AG04450 (cell line): Measurements from ENCODE around the gene IL16. TPM values are rescaled to one million over a fixed set of nuclear protein-coding genes. Genes with fewer than 3 reads are reported as not detected.

Experiments
- CTCF ChIA-PET: fragments of 300-600, 350-600 bp; formaldehyde crosslinking; extraction: SDS; loops from one replicate; lab custom pipeline; 2022; ENCODE audit warnings: antibody characterized with exemption, inconsistent platforms; lab: Charles Lee
- POLR2A ChIA-PET: fragments of 350-600 bp; formaldehyde crosslinking; extraction: SDS; loops from one replicate; lab custom pipeline; 2021; ENCODE audit warnings: antibody characterized with exemption, inconsistent platforms; lab: Yijun Ruan, JAX
- DNase-seq: peaks from one replicate; pipeline ENCODE4 v3.0.0-alpha.2; 2011; ENCODE audit warnings: low read depth, low spot score
- H3K27ac ChIP-seq: one replicate; pipeline ENCODE4 v1.5.1; 2012; ENCODE audit warnings: low read depth, low read length, control low read depth
- H3K27me3 ChIP-seq: one replicate; pipeline ENCODE4 v1.6.0; 2012; ENCODE audit warnings: low read length; ENCODE audit not compliant: control insufficient read depth, insufficient read depth
- H3K4me3 ChIP-seq: 2 replicates; pipeline ENCODE4 v1.5.1; 2011; ENCODE audit warnings: mild to moderate bottlenecking, low read depth, low read length, control low read depth
- H3K9me3 ChIP-seq: 2 replicates; pipeline ENCODE4 v1.5.1; 2012; ENCODE audit warnings: low read length; ENCODE audit not compliant: control insufficient read depth, insufficient read depth
- polyA plus RNA-seq: library from polyadenylated mRNA; depleted of rRNA; stranded (reverse); fragments of >200 nt; gene quantifications from 2 replicates; pipeline ENCODE4 v1.2.3, GENCODE V29; 2011
- TF ChIP-seq, protein P1 (sequence below): IDR thresholded peaks from 2 replicates; pipeline ENCODE4 v1.5.1; 2011; ENCODE audit warnings: low read depth, low read length, control low read depth, inconsistent platforms

Gene IL16
- polyA plus RNA-seq, 1 experiment, result 3.8 TPM

DNA sequence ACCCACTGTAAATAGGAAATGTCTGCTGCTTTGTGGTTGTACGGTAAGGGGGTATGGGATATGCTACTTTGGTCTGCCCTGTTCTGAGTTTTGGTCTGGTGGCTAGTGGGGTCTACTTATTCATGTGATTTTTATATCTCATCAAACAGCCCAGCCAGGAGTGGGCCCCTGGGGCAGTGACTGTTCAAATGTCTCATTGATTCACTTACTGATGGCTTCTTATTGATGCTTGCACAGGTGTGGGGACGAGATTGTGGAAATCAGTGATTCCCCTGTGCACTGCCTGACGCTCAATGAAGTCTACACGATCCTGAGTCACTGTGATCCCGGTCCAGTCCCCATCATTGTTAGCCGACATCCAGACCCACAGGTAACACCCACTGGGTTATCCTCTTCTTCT is 88.8 kb downstream of the IL16 start:
- POLR2A ChIA-PET, result no interaction called here
- Histone ChIP-seq H3K27ac (no peak overlapping the region), H3K27me3 (peaks cover 3% of the 10 kb centered on the region), H3K4me3 (no peak overlapping the region), H3K9me3 (no peaks in the 10 kb centered on the region; the same call in 1 of the 2 replicates)
- CTCF ChIA-PET, result no interaction called here
- DNase-seq, result no peak
- TF ChIP-seq, protein P1, sequence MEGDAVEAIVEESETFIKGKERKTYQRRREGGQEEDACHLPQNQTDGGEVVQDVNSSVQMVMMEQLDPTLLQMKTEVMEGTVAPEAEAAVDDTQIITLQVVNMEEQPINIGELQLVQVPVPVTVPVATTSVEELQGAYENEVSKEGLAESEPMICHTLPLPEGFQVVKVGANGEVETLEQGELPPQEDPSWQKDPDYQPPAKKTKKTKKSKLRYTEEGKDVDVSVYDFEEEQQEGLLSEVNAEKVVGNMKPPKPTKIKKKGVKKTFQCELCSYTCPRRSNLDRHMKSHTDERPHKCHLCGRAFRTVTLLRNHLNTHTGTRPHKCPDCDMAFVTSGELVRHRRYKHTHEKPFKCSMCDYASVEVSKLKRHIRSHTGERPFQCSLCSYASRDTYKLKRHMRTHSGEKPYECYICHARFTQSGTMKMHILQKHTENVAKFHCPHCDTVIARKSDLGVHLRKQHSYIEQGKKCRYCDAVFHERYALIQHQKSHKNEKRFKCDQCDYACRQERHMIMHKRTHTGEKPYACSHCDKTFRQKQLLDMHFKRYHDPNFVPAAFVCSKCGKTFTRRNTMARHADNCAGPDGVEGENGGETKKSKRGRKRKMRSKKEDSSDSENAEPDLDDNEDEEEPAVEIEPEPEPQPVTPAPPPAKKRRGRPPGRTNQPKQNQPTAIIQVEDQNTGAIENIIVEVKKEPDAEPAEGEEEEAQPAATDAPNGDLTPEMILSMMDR, result no peak

DNA sequence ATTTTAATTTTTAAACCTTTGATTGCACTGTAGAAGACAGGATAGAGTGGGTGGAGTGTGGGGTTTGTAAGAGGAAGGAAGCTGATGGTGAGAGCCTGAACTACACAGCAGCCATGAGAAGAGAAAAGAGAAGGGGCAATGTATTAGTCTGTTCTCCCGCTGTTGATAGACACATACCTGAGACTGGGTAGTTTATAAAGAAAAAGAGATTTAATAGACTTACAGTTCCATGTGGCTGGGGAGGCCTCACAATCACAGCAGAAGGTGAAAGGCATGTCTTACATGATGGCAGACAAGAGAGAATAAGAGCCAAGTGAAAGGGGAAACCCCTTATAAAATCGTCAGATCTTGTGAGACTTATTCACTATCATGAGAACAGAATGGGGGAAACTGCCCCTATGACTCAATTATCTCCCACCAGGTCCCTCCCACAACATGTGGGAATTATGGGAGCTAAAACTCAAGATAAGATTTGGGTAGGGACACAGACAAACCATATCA is 90.0 kb downstream of the IL16 start:
- CTCF ChIA-PET, result interaction anchor here (1.1 to 1.6 kb wide), 3 partner anchors 11 to 114 kb away, joined by 4 to 5 read pairs (median 5); no protein-coding TSS in a partner anchor
- H3K4me3 ChIP-seq, result no peak overlapping the region
- TF ChIP-seq, protein P1, result no peak
- no peaks in the 10 kb centered on the region for H3K27me3 ChIP-seq
- no peak for DNase-seq
- H3K9me3 ChIP-seq, result no peaks in the 10 kb centered on the region; the same call in 1 of the 2 replicates
- H3K27ac ChIP-seq, result no peak overlapping the region
- POLR2A ChIA-PET, result interaction anchor here (0.7 kb wide), 1 partner anchor 117 kb away, joined by 4 read pairs; no protein-coding TSS in a partner anchor

DNA sequence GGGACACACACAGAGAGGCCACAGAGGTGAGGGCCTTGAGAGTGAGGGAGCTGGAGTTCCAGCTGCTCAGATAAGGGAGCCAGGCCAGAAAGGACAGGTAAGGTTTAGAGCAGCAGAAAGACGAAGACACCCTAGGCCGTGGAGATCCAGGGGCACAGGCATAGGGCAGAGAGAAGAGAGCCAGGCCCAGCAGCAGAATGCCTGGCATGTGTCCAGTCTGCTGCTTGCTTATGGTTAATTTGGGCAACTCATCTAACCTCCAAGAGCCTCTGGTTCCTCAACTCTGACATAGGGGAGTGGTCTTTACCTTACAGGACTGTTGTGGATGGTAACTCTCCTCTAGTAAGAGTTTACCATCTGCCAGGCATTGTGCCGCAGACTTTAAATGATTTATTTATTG is 91.4 kb downstream of the IL16 start:
- no peak for DNase-seq
- ChIA-PET CTCF (interaction anchor here (1.6 kb wide), 2 partner anchors 22 to 113 kb away, joined by 5 read pairs; no protein-coding TSS in a partner anchor), POLR2A (no interaction called here)
- Histone ChIP-seq H3K27me3 (no peaks in the 10 kb centered on the region), H3K27ac (no peak overlapping the region), H3K4me3 (no peak overlapping the region), H3K9me3 (no peaks in the 10 kb centered on the region; the same call in 1 of the 2 replicates)
- TF ChIP-seq, protein P1, result no peak

DNA sequence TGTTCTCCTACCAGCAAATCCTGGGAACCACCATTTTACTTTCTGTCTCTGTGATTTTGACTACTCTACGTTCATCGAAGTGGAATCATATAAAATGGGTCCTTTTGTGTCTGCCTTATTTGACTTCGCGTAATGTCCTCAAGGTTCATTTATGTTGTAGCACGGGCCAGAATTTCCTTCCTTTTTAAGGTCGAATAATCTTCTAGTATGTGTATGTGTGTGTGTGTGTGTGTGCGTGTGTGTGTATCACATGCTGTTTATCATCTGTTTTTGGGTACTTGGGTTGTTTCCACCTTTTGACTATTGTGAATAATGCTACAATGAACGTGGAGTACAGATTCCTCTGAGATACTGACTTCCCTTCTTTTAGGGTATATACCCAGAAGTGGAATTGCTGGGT is 91.9 kb downstream of the IL16 start:
- TF ChIP-seq, protein P1, result no peak
- DNase-seq, result no peak
- Histone ChIP-seq H3K27ac (no peak overlapping the region), H3K9me3 (no peaks in the 10 kb centered on the region), H3K4me3 (no peak overlapping the region), H3K27me3 (no peaks in the 10 kb centered on the region)
- ChIA-PET CTCF (no interaction called here), POLR2A (no interaction called here)

DNA sequence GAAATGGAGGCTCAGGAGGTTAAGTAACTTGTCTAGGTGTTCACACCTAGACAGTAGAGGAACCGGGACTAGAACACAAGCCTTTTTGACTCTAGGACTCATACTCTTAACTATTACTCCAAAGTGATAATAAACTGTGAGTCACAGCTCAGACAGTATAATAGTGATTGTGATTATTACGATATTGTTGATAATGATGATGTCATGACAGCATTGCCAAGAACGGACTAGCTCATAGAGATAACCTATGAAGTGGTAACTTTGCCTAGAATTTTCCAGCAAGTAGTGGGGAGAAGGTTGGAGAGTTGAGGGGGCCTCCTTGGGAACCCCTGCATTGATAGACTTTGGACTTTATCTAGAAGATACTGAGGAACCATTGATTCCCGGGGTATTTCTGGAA is 93.2 kb downstream of the IL16 start:
- no peak for DNase-seq
- CTCF ChIA-PET, result interaction anchor here (1.7 to 2.5 kb wide), 2 partner anchors 15 to 23 kb away, joined by 13 to 14 read pairs; no protein-coding TSS in a partner anchor

More for the DNA sequence above, 93.2 kb downstream of the IL16 start:
- TF ChIP-seq, protein P1, result no peak
- H3K27me3 ChIP-seq, result no peaks in the 10 kb centered on the region
- POLR2A ChIA-PET, result no interaction called here
- no peaks in the 10 kb centered on the region for H3K9me3 ChIP-seq
- H3K4me3 ChIP-seq, result no peak overlapping the region
- no peak overlapping the region for H3K27ac ChIP-seq
